Activated CD4-positive, alpha-beta T cell treated with anti-CD3 and anti-CD28 coated beads, Interleukin-2, amount 10 ng/mL, durations not matched to agents 7 days and 5 days (primary cell): Measurements from ENCODE around the gene FGFR3. TPM values are rescaled to one million over a fixed set of nuclear protein-coding genes. Genes with fewer than 3 reads are reported as not detected.
"Not testable (repeated sequence)": the region's sequence is repeated elsewhere in the genome, so short reads cannot be mapped to it uniquely, and the experiment has no call there.

ENCODE experiments used
- CTCF ChIA-PET: fragments of 350-600 bp; sonication (Branson Sonifier 250); formaldehyde crosslinking; loops from one replicate; lab custom pipeline; 2021; ENCODE audit warnings: antibody characterized with exemption; lab: Charles Lee
- POLR2A ChIA-PET: fragments of 350-600 bp; sonication (Branson Sonifier 250); formaldehyde crosslinking; loops from one replicate; lab custom pipeline; 2021; ENCODE audit warnings: antibody characterized with exemption; lab: Charles Lee
- DNase-seq: peaks from one replicate; pipeline ENCODE4 v3.0.0-alpha.2; 2020
- H3K27ac Mint-ChIP-seq: one replicate; pipeline ENCODE4 v1.8.0; 2021; ENCODE audit warnings: mild to moderate bottlenecking, moderate library complexity, mixed read lengths
- H3K27me3 Mint-ChIP-seq: one replicate; pipeline ENCODE4 v1.8.0; 2021; ENCODE audit warnings: mixed read lengths
- H3K36me3 Mint-ChIP-seq: one replicate; pipeline ENCODE4 v1.8.0; 2021; ENCODE audit warnings: low read depth, mixed read lengths
- H3K4me1 Mint-ChIP-seq: one replicate; pipeline ENCODE4 v1.8.0; 2021; ENCODE audit warnings: mixed read lengths
- H3K4me3 Mint-ChIP-seq: one replicate; pipeline ENCODE4 v1.8.0; 2021; ENCODE audit warnings: mild to moderate bottlenecking, moderate library complexity, mixed read lengths
- H3K9me3 Mint-ChIP-seq: one replicate; pipeline ENCODE4 v1.8.0; 2021; ENCODE audit warnings: mixed read lengths
- total RNA-seq, 2 experiments: library from RNA; stranded (reverse); gene quantifications; one replicate each; pipeline ENCODE4 v1.2.3, GENCODE V29; 2021

Gene FGFR3
- total RNA-seq, 2 experiments from 2014 or later, result 0.25 to 0.27 TPM

DNA sequence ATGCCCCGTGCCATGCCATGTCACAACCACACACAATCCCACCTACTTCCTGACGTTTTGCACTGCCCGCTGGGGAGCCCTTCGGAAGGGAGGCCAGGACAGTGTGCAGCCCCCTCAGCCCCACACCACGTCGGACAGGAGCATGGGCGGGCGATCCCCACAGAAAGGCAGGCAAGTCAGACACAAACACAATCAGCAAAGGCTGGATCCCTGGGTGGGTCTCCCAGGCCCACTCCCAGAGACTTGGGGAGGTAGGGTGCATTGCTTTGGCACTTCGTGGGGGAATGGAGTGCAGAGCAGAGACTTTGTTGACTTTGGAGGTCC lies 48.8 kb downstream of the FGFR3 start:
- Mint-ChIP-seq H3K9me3 (no peaks in the 10 kb centered on the region), H3K36me3 (peaks cover 36% of the 10 kb centered on the region), H3K27me3 (no peaks in the 10 kb centered on the region), H3K4me3 (no peak overlapping the region), H3K4me1 (peaks cover 22% of the 10 kb centered on the region), H3K27ac (peak overlapping the region; percentile 11)
- ChIA-PET CTCF (no interaction called here), POLR2A (no interaction called here)
- DNase-seq, result no peak

DNA sequence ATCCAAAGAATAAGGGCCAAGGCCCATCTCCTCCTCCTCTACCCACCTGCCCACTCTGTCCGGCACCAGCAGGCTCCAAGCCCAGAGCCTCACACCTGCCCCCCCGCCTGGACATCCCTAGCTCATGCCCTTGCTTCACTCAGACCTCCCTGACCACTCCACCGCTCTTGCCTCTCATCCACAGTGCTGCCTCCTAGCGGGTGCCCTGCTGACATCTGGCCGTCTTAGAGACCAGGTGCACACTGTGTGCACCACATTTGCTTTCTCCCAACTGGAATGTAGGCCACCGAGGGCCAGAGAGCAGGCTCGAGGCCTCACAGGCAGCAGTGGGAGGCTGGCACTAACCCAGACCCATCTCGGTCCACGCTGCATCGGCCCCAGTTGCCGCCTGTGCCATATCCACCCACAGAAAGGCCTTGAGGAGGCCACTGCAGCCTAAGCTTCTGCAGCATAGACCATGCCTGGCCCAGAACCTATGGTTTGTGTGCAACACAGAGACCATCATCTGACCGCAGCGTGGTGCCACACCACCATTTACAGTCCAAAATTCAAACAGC lies 49.3 kb downstream of the FGFR3 start:
- no peak overlapping the region for H3K4me3 Mint-ChIP-seq
- H3K36me3 Mint-ChIP-seq, result peaks cover 39% of the 10 kb centered on the region
- ChIA-PET POLR2A (no interaction called here), CTCF (no interaction called here)
- H3K9me3 Mint-ChIP-seq, result no peaks in the 10 kb centered on the region
- no peak overlapping the region for H3K27ac Mint-ChIP-seq
- peaks cover 22% of the 10 kb centered on the region for H3K4me1 Mint-ChIP-seq
- no peak for DNase-seq
- no peaks in the 10 kb centered on the region for H3K27me3 Mint-ChIP-seq

DNA sequence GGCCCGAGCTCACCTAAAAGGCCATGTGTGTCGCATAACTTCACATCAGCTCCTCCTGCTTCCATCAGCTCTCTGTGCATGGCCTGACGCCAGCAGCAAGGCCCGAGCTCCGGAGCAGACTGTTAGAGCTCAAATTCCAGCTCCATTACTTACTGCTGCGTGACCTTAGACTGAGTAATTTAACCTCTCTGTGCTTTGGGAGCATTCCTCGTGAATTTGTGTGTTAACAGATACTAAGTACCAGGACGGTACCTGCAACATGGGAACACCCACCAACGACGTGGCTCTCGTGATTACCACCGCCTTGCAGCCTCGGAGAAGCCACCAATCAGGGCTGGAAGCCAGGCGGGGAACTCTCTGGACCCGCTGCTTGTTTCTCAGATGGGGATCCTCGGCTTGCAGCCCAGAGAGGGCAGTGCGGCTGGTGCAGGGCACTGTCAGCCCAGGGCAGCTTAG lies 49.9 kb downstream of the FGFR3 start:
- POLR2A ChIA-PET, result no interaction called here
- H3K9me3 Mint-ChIP-seq, result no peaks in the 10 kb centered on the region
- DNase-seq, result no peak
- H3K27me3 Mint-ChIP-seq, result no peaks in the 10 kb centered on the region
- peaks cover 40% of the 10 kb centered on the region for H3K36me3 Mint-ChIP-seq
- CTCF ChIA-PET, result no interaction called here
- H3K4me3 Mint-ChIP-seq, result no peak overlapping the region
- no peak overlapping the region for H3K27ac Mint-ChIP-seq
- peaks cover 22% of the 10 kb centered on the region for H3K4me1 Mint-ChIP-seq

DNA sequence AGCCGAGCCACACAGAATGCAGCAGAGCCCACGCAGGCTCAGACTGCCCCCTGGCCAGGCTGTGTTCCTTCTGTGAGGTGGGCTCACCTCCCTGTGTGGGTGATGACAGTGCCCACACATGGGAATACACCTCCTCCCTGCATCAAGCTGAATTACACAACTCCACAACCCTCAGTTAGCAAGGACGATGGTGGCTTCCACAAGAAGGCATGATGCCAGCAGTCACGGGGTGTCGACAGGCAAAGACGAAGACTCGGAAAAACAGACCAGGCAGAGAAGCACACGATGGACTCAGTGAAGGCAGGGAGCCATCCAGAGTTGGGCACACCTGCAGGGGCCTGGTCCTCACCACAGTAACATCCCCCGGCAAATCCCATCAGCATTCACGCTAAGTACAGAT lies 50.8 kb downstream of the FGFR3 start:
- no peak overlapping the region for H3K27ac Mint-ChIP-seq
- POLR2A ChIA-PET, result no interaction called here
- H3K4me3 Mint-ChIP-seq, result no peak overlapping the region

DNA sequence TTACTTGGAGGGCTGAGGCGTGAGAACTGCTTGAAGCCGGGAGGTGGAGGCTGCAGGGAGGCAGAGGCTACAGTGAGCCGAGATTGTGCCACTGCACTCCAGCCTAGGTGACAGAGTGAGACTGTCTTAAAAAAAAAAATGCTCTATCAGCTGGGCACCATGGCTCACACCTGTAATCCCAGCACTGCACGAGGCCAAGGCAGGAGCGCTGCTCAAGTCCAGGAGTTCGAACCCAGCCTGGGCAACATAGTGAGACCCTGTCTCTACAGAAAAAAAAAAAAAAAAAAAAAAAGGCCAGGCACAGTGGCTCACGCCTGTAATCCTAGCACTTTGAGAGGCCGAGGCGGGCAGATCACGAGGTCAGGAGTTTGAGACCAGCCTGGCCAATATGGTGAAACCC lies 51.5 kb downstream of the FGFR3 start:
- POLR2A ChIA-PET, H3K27ac Mint-ChIP-seq, H3K9me3 Mint-ChIP-seq, DNase-seq, H3K27me3 Mint-ChIP-seq, H3K4me3 Mint-ChIP-seq: not testable (repeated sequence)
- H3K4me1 Mint-ChIP-seq, result peaks cover 23% of the 10 kb centered on the region
- peaks cover 32% of the 10 kb centered on the region for H3K36me3 Mint-ChIP-seq
- CTCF ChIA-PET, result interaction anchor here (0.6 kb wide), 1 partner anchor 850 kb away, joined by 3 read pairs; no protein-coding TSS in a partner anchor

More for the DNA sequence above, 50.8 kb downstream of the FGFR3 start:
- no peak for DNase-seq
- H3K9me3 Mint-ChIP-seq, result no peaks in the 10 kb centered on the region
- no peaks in the 10 kb centered on the region for H3K27me3 Mint-ChIP-seq
- CTCF ChIA-PET, result no interaction called here
- peaks cover 39% of the 10 kb centered on the region for H3K36me3 Mint-ChIP-seq
- H3K4me1 Mint-ChIP-seq, result peaks cover 24% of the 10 kb centered on the region

DNA sequence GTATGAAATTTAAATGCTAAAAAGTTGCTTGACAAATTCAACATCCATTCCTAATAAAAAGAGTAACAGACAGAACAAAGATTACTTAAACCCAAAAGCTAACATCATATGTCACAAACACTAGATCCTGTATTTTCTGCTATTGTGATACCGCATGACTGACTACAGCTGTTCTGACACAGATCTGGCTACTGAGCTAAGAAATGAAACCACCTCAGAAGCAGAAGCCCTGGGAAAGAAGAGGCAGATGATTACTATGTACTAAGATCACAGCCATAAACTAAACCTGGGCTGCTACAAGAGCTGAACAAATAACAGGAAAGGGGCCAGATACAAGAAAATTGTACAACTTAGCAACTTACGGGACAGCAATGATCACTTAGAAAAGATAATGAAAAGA lies 53.5 kb downstream of the FGFR3 start:
- CTCF ChIA-PET, result interaction anchor here (1.7 kb wide), 1 partner anchor 113 kb away, joined by 3 read pairs; no protein-coding TSS in a partner anchor

DNA sequence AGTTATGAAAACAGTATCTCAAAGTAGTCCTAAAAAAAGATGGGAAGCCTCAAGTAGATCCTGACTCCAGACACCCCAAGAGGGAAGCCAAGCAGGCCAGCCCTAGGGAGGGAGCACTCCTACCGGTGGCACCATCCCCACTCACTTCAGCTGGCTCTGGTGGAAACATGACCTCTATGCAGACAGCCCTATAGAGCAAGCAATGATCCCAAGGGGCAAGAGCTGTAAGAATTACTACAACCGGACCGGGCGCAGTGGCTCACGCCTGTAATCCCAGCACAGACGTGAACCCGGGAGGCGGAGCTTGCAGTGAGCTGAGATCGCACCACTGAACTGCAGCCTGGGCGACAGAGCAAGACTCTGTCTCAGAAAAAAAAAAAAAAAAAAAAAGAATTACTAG lies 57.2 kb downstream of the FGFR3 start:
- peaks cover 15% of the 10 kb centered on the region for H3K36me3 Mint-ChIP-seq
- H3K27ac Mint-ChIP-seq, result no peak overlapping the region
- POLR2A ChIA-PET, result no interaction called here
- no peak overlapping the region for H3K4me3 Mint-ChIP-seq
- CTCF ChIA-PET, result no interaction called here
- peaks cover 46% of the 10 kb centered on the region for H3K4me1 Mint-ChIP-seq
- no peaks in the 10 kb centered on the region for H3K27me3 Mint-ChIP-seq
- no peak for DNase-seq
- no peaks in the 10 kb centered on the region for H3K9me3 Mint-ChIP-seq

More for the DNA sequence above, 53.5 kb downstream of the FGFR3 start:
- Mint-ChIP-seq H3K4me1 (peaks cover 26% of the 10 kb centered on the region), H3K36me3 (peaks cover 22% of the 10 kb centered on the region), H3K4me3 (no peak overlapping the region), H3K27ac (no peak overlapping the region), H3K9me3 (no peaks in the 10 kb centered on the region), H3K27me3 (no peaks in the 10 kb centered on the region)
- POLR2A ChIA-PET, result no interaction called here
- DNase-seq, result no peak

DNA sequence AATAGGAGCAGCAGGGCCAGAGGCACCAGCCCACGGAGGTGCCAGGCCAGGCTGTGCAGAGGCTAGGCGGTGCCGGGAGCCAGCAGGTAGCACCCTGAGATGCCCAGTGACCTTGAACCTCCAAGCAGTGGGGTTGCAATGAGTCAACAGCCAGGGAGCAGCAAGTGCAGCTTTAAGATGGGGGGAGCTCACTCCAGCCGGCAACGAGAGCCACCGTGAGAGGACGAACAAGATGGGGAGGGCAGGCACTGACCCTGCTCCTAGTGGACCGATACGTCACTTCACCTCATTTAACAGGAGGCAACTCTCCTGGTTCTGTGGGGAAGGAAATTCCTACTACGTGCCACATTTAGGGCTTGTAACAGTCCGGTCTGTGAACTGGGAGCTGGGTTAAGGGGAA lies 58.1 kb downstream of the FGFR3 start:
- no peaks in the 10 kb centered on the region for H3K9me3 Mint-ChIP-seq
- ChIA-PET CTCF (interaction anchor here (0.7 kb wide), 1 partner anchor 205 kb away, joined by 3 read pairs; no protein-coding TSS in a partner anchor), POLR2A (interaction anchor here (0.6 kb wide), 1 partner anchor 14 kb away, joined by 3 read pairs; no protein-coding TSS in a partner anchor)
- H3K27ac Mint-ChIP-seq, result peak overlapping the region; percentile 46
- no peak overlapping the region for H3K4me3 Mint-ChIP-seq
- peaks cover 13% of the 10 kb centered on the region for H3K36me3 Mint-ChIP-seq
- no peak for DNase-seq
- H3K27me3 Mint-ChIP-seq, result no peaks in the 10 kb centered on the region
- H3K4me1 Mint-ChIP-seq, result peaks cover 46% of the 10 kb centered on the region

DNA sequence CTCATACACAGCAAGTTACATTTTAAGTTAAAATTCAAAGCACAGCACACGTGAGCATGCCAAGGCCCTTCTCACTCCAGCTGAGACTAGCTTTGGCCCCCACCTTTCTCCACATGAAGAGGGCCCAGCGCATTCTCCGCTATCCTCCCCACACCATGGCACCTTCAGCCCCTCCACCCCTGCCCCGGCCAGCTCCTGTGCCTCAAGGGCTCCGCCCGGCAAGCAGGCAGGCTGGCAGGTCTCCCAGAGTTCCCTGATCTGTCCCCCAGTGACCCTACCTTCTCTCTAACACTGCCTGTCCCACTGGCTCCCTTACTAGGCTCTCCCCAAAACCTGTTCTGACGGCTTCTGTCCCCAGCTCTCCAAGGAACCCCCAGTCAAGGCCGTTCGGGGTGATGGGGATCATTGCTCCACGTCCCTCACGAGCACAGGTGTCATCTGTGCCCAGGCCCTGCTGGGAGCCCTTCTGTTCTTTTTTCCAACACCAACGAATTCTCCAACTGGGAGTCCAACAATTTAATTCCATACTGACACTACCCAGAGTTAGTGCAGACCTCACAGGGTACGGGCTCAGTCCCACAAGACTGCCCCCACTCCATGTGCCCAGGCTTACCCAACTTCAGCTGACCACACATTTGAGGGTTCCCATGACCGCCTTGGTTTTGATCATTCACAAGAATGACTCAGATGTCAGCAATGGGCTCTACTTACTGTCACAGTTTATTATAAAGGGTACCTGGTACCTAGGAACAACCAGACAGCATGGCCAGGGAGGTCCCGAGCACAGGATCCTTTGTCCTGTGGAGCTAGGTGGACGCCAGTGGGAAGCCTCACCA lies 58.7 kb downstream of the FGFR3 start:
- Mint-ChIP-seq H3K27ac (no peak overlapping the region), H3K4me3 (no peak overlapping the region), H3K9me3 (no peaks in the 10 kb centered on the region), H3K4me1 (peaks cover 44% of the 10 kb centered on the region), H3K27me3 (no peaks in the 10 kb centered on the region), H3K36me3 (peaks cover 7% of the 10 kb centered on the region)
- ChIA-PET CTCF (interaction anchor here (0.7 kb wide), 1 partner anchor 204 kb away, joined by 3 read pairs; no protein-coding TSS in a partner anchor), POLR2A (interaction anchor here (0.7 kb wide), 1 partner anchor 835 kb away, joined by 3 read pairs; no protein-coding TSS in a partner anchor)
- DNase-seq, result no peak

DNA sequence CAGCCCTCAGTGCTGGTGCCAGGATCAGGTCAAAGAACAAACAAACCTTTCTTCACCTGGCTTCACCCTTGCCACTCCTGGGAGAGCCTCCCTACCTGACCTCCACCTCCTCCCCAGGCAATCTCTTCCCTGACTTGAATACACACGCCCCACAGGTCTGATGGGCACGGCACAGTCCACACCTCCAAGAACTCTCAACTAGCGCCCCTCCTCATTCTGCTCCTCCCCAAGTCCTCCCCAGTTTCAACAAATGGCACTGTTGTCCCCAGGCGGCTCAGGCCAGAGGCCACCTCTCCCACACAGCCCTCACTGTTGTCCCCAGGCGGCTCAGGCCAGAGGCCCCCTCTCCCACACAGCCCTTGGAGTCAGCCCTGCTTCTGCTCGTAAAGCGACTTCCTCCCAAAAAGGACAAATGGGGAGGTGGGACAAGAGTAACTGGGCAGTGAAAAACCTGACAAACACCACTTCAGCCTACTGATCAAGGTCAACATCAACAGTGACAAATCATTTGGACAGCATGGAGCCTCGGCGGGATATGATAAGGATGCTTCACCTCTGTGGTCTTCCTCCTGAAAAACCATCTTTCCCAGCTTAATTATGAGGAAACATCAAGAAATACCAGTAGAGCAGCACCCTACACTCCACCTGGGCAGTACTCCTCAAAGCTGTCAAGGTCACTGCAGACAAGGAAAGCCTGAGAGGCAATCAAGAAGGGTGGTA lies 60.0 kb downstream of the FGFR3 start:
- POLR2A ChIA-PET, result no interaction called here
- no peaks in the 10 kb centered on the region for H3K36me3 Mint-ChIP-seq

DNA sequence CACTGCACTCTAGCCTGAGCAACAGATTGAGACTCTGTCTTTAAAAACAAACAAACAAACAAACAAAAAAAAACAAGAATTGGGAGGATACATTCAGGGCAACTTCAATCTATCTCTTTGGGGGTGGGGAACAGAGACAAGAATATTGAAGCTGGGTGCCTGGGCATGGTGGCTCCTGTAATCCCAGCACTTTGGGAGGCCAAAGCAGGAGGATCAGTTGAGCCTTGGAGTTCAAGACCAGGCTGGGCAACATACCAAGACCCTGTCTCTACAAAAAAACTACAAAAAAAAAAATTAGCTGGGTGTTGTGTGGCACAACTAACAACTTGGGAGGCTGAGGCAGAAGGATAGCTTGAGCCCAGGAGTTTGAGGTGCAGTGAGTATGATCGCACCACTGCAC lies 61.7 kb downstream of the FGFR3 start:
- Mint-ChIP-seq H3K4me3 (peak overlapping the region; percentile 77), H3K27ac (peak overlapping the region; percentile 69), H3K27me3 (no peaks in the 10 kb centered on the region), H3K4me1 (peaks cover 51% of the 10 kb centered on the region), H3K9me3 (no peaks in the 10 kb centered on the region), H3K36me3 (no peaks in the 10 kb centered on the region)
- no peak for DNase-seq
- POLR2A ChIA-PET, result no interaction called here
- CTCF ChIA-PET, result interaction anchor here (0.6 kb wide), 1 partner anchor 95 kb away, joined by 3 read pairs; no protein-coding TSS in a partner anchor

More for the DNA sequence above, 60.0 kb downstream of the FGFR3 start:
- CTCF ChIA-PET, result no interaction called here
- peak overlapping the region; percentile 47 for H3K27ac Mint-ChIP-seq
- DNase-seq, result no peak
- H3K4me1 Mint-ChIP-seq, result peaks cover 53% of the 10 kb centered on the region
- H3K4me3 Mint-ChIP-seq, result no peak overlapping the region
- H3K27me3 Mint-ChIP-seq, result no peaks in the 10 kb centered on the region
- no peaks in the 10 kb centered on the region for H3K9me3 Mint-ChIP-seq

DNA sequence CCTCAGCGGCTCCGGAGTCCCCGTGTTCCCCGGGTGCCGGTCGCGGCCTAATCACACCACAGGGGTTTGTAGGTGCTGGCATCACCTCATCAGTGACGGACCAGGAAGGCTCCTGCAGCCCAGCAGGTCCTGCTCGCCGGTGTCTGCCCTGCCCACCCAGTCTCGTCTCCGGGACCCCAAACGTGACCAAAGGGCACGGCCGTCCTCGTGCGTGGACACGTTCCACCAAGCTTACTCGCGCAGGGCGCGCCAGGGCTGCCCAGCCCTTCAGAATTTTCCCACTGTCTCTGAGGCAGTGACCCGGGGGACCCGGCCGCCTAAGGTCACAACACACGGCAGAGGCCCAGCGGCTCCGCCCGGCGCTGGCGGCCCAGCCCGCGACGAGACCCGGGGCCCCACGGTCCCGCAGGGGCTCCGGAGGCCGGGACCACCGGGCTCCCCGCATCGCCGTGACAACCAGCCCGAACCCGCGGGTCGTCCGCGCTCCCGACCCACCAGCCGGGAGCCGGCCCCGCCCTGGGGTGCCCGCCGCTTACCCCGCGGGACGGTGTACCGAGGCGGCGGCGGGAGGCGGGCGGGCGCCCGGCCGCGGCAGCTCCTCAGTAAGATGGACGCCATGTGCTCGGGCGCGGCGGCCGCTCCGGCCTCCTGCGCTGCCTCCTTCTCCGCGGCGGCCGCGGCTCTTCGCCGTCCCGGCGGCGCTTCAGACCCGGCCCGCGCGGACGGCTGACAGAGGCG lies 62.4 kb downstream of the FGFR3 start:
- CTCF ChIA-PET, result interaction anchor here (0.6 to 2.3 kb wide), 2 partner anchors 21 to 96 kb away, joined by 3 to 10 read pairs; no protein-coding TSS in a partner anchor
- peaks cover 47% of the 10 kb centered on the region for H3K4me1 Mint-ChIP-seq

More for the DNA sequence above, 62.4 kb downstream of the FGFR3 start:
- Mint-ChIP-seq H3K27me3 (no peaks in the 10 kb centered on the region), H3K36me3 (no peaks in the 10 kb centered on the region), H3K9me3 (no peaks in the 10 kb centered on the region), H3K4me3 (peak overlapping the region; percentile 77), H3K27ac (peak overlapping the region; percentile 69)
- DNase-seq, result peak; percentile 15
- POLR2A ChIA-PET, result interaction anchor here (1.3 kb wide), 1 partner anchor 134 kb away, joined by 3 read pairs; the partner anchor contains the start of genes TACC3 and TMEM129
